ENCODE data around the gene ZFPL1.

ZFPL1 gene

GRCh38 chr11:65059959-65060824, 23.8 kb upstream of the ZFPL1 start:
- DNase-seq, result no peak

GRCh38 chr11:65060913-65061408, 23.1 kb upstream of the ZFPL1 start:
- no peak for DNase-seq

GRCh38 chr11:65063532-65063931, 20.5 kb upstream of the ZFPL1 start:
- no peak for DNase-seq

- no peak for DNase-seq
These were observed 19.2 kb upstream of the ZFPL1 start for GRCh38 chr11:65064847-65065240.

GRCh38 chr11:65065851-65066250, 18.2 kb upstream of the ZFPL1 start:
- DNase-seq, result no peak

DNA sequence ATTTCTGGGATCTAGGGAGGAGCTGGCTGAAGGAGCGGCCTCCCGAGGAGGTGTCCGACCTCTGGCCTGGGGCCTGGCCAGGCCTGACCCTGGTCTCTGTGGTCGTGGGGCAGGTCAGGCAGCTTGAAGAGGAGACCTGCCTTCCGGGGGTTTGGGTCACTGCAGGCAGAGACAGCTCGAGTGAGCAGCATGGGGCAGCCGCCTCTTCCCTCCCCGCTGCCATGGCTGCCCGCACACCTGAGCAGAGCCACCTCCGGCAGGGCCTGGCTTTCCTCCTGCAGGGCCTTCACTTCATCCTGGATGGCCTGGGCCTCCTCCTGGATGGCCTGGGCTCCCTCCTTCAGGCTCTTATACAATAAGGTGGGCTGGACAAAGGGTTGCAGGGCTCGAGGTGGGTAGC, 17.7 kb upstream of the ZFPL1 start:
- DNase-seq, result no peak

GRCh38 chr11:65066805-65067291, 17.2 kb upstream of the ZFPL1 start:
- DNase-seq, result no peak

DNA sequence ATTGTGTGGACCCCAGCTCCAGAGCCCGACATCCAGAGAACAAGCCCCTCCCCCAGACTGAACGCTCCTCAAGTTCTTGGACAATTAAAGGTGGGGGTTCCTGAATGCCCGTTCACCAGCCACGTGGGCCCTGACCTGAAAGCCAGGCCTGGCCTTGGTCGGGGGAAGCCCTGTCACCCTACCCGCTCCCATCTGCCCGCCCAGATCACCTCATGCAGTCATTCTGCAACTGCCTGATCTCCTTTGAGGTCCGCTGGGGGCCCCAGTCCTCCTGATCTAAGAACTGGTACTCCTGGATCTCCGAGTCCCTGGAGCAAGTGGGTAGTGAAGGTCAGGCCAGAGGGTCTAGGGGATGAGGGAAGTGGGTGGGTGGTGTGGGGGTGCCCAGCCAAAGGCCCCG, 16.6 kb upstream of the ZFPL1 start:
- DNase-seq, result no peak

- DNase-seq, result no peak
These were observed 14.8 kb upstream of the ZFPL1 start for GRCh38 chr11:65069217-65069616.

- DNase-seq, result no peak
These were observed 12.0 kb upstream of the ZFPL1 start for GRCh38 chr11:65071907-65072630.

DNA sequence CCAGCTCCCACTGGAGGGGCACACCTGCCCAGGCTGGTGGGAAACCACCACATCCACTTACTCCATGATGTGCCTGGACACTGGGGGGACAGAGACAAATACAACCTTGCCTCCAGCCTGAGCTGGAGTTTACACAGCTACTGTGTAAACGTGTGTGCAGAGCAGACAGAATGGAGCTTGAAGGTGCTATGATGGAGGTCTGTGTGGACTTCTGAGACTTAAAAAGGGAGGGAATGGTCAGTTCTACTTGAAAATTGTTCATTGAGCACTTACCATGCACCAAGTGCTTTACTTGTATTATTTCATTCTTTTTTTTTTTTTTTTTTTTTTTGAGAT, 11.4 kb upstream of the ZFPL1 start:
- no peak for DNase-seq

- no peak for DNase-seq
These were observed 6.6 kb upstream of the ZFPL1 start for GRCh38 chr11:65077451-65077850.

DNA sequence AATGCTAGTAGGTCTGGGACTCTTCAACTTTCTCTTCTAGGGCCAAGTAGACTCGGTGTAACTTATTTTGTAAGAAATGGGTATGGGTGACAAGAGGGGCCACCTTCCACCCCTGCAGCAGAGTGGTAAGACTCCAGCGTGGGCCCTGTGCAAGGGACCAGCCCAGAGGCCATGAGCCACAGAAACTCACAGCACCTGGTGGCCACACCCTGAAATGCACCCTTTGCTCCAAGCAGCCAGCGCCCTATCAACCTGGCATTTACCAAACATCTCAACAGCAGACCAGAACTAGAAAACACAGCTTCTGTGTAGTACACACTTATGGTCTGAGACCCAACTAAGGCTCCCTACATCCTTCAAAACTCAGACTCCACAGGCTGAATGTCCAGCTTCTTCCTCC, 5.9 kb upstream of the ZFPL1 start:
- DNase-seq, result no peak

- DNase-seq, result no peak
These were observed 5.2 kb upstream of the ZFPL1 start for GRCh38 chr11:65078786-65079342.

GRCh38 chr11:65083134-65083833, 738 bp upstream of the ZFPL1 start:
- no peak for DNase-seq

DNA sequence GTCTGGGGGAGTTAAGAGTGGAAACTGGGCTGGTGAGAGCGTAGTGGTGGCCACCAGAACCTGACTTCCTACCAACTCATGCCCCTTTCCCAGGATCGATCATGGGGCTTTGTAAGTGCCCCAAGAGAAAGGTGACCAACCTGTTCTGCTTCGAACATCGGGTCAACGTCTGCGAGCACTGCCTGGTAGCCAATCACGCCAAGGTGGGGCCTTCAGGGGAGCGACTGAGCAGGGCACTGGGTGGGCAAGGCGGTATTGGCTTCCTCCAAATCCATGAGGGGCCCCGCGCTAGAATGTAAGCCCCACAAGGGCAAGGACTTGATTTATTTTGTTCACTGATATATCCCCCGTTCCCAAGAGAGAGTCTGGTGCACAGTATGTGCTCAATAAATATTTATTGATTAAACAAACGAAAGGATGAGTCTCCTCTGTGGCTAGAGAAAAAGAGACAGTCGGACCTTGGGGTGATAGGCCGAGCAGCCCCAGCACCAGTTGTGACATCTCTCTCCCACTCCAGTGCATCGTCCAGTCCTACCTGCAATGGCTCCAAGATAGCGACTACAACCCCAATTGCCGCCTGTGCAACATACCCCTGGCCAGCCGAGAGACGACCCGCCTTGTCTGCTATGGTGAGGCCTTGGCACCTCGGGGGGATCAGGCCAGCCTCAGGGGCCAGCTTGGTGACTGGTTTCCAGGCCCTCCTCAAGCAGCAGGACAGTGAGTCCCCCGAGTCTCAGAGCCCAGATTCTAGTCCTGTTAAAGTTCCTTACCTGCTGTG, 765 bp downstream of the ZFPL1 start:
- no peak for DNase-seq

DNA sequence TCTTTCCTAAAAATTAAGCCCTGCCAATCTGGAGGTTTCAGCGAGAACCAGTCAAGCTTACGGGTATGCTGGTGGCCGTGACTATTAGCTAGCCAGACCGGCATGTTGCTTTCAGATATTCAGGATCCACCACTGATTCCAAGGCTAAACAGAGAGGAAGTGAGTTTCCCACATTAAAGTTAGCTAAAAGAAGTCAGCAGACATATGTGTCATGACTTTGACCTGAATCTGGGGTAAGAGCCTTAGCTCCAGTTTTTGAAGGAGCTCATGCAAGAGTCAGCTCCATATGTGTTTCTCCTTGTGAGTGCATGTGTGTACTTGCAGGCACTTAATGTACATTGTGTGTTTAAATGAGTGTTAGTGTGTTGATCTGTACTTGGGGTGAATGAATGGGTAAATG, 1.4 kb downstream of the ZFPL1 start:
- no peak for DNase-seq

DNA sequence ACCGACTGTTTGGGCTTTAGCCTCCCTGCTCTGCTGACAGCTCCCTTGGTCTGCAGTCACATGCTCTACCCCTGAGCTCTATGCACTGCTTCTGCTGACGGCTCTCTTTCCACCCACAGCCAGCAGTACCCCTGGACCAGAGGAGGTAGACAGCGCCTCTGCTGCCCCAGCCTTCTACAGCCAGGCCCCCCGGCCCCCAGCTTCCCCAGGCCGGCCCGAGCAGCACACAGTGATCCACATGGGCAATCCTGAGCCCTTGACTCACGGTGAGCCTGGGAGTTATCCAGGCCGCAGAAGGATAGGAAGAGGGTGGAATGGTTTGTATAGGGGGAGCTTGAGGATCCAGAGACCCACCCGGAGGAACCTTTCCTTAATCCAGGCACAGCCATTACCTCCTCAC, 2.8 kb downstream of the ZFPL1 start:
- no peak for DNase-seq

DNA sequence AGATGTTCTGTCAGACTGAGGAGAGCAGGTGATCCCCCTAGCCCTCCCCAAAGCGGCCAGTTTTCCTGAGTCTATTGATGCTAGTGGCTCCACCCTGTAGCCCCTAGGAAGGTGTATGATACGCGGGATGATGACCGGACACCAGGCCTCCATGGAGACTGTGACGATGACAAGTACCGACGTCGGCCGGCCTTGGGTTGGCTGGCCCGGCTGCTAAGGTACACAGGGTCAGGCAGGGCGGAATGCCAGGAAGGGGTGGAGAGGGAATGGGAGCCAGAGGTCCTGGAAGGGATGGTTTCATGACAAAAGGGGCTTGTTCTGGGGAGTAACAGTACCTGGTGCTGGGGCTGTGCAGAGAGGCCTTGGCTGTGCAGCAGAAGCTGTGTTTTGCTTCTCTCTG, 3.2 kb downstream of the ZFPL1 start:
- DNase-seq, result no peak

DNA sequence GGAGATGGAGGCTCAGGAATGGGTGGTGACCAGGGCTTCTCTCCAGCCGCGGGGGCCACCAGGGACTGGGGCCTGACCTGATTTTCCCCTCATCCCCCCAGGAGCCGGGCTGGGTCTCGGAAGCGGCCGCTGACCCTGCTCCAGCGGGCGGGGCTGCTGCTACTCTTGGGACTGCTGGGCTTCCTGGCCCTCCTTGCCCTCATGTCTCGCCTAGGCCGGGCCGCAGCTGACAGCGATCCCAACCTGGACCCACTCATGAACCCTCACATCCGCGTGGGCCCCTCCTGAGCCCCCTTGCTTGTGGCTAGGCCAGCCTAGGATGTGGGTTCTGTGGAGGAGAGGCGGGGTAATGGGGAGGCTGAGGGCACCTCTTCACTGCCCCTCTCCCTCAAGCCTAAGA, 3.8 kb downstream of the ZFPL1 start:
- no peak for DNase-seq

DNA sequence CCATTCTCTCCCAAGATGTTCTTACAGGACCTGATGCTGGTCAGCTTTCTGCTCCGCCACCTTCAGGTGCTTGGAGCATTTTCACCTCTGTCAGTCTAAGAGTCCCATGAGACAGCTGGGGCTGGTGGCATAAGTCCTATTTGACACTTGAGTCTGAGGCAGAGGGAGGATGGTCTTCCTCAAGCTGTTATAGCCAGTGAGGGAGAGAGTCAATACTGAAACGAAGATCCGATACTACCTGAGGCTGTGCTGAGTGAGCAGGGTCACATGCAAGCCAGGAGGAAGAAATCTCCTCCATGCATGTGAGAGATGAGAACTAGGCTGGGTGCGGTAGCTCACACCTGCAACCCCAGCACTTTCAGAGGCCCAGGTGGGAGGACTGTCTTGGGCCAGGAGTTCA, 5.6 kb downstream of the ZFPL1 start:
- DNase-seq, result no peak
